GM12874 (cell line): ENCODE results near the gene RGCC.
A peak's percentile ranks its signal among the peaks of the same experiment; 100 is the strongest.

Experiments used
- TF ChIP-seq, protein P1 (sequence below): IDR thresholded peaks from 2 replicates; pipeline ENCODE4 v1.5.1; 2011; ENCODE audit warnings: low read depth, mild to moderate bottlenecking, control low read depth, low read length, moderate library complexity; ENCODE audit not compliant: insufficient read depth

RGCC gene, protein sequence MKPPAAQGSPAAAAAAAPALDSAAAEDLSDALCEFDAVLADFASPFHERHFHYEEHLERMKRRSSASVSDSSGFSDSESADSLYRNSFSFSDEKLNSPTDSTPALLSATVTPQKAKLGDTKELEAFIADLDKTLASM

DNA sequence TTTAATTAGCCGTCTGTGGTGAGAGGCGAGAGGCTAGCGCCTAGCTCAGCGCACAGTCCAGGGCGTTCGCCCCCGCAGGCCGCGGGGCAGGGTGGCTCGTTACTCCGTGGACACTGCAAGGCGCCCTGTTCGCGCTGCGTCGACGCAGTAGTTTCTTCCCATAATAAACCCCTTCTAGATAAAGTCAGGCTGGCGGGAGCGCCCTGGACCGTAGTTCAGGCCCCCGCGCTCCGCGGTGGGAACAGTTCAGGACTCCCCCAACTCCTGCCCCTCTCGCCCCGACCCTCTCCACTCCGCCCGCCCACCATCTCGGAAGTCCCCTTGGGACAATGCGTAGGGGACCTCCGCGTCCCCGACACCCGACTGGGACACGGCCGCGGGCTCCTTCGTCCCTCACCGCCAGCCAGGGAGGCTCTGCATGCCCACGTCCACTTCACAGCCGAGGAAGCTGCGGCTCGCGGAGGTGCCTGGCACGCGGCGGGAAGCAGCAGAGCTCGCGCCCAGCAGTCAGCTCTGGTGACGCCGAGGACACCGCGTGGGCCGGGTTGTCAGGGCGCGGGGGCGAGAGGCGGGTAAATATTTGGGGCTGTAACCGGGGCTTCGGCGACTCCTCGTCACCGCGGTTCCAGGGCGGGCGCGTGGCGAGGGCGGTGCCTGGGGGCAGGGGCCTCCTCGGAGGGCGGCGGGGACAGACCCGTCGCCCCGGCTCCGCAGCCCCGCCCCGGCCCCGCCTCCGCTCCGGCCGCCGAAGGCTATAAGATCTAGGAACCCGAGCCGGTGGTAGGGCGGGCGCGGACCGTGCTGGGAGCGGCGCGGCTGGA lies at the start of gene RGCC:
Gene RGCC, plus strand, starts transcription at position 783 of the 821 bp plus-strand sequence. CDS start 158 bp downstream, outside the sequence.
- TF ChIP-seq, protein P1, sequence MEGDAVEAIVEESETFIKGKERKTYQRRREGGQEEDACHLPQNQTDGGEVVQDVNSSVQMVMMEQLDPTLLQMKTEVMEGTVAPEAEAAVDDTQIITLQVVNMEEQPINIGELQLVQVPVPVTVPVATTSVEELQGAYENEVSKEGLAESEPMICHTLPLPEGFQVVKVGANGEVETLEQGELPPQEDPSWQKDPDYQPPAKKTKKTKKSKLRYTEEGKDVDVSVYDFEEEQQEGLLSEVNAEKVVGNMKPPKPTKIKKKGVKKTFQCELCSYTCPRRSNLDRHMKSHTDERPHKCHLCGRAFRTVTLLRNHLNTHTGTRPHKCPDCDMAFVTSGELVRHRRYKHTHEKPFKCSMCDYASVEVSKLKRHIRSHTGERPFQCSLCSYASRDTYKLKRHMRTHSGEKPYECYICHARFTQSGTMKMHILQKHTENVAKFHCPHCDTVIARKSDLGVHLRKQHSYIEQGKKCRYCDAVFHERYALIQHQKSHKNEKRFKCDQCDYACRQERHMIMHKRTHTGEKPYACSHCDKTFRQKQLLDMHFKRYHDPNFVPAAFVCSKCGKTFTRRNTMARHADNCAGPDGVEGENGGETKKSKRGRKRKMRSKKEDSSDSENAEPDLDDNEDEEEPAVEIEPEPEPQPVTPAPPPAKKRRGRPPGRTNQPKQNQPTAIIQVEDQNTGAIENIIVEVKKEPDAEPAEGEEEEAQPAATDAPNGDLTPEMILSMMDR: no peak

DNA sequence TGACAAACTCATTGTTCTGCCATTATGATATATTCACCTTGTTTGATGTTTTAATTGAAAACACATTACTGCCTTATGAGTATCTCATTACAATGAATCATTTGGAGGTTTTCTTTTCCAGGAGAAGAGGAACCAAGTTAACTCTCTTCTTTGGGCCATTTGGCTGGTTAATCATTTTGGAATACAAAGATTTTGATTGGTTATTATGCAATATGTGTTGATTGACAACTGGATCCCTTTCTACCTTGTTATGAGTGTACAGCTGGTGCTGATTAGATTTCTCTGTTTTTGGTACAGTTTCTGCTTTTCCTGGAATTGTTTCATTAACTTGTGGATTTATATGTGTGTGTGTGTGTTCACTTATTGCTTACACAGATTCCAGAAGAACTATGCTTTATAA lies 49.2 kb upstream of the RGCC start:
- TF ChIP-seq, protein P1: no peak

DNA sequence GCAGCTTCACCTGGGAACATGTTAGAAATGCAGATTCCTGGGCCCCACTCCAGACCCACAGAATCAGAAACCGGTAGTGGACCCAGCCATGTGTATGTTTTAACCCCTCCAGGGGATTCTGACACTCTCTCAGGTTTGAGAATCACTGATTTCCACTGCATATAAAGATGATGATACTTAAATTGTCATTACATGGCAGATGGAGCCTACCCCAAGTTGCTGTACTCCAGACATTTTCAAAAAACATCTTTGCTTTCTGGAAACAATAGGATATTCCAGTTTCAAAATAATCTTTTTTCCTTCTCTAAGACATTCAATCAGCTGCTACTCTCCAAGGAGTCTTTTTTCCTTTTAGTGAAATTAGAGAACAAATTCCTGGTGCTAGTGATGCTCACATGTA lies 48.6 kb upstream of the RGCC start:
- TF ChIP-seq, protein P1: no peak

DNA sequence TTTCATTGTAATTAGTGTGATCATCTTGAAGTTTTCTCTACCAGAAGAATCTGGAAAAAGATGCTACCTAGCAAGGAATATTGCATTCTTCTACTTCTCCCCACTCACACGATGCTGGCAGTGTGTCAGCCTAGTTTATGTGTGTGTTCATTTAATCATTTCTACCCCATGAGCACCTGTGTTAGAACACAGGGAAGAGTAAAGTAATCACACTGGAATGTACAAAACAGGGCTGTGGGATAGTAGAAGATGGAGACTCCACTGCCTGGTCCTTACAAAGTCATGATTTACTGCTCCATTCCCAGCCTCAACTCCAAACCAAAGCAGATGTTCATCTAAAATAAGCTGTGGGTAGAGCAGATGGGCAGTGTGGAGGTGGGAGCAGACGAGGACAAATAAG lies 47.7 kb upstream of the RGCC start:
- TF ChIP-seq, protein P1: no peak

DNA sequence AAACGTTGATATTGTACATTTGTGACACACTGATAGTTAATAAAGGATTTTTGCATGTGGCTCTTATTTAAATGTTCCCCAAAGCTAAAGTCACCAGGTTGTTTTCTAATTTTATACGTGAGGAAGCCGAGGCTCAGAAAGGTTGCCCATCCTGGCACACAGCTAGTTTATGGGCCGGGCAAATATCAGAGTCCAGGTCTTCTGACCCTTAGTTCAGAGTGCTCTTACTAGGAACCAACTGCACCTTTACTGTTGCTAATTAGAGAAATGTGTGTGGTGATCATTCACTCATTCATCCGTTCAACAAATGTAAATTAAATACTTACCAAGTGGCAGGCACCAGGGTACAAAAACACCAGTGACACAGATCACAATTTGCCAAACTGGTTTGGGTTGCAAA lies 46.3 kb upstream of the RGCC start:
- TF ChIP-seq, protein P1: no peak

DNA sequence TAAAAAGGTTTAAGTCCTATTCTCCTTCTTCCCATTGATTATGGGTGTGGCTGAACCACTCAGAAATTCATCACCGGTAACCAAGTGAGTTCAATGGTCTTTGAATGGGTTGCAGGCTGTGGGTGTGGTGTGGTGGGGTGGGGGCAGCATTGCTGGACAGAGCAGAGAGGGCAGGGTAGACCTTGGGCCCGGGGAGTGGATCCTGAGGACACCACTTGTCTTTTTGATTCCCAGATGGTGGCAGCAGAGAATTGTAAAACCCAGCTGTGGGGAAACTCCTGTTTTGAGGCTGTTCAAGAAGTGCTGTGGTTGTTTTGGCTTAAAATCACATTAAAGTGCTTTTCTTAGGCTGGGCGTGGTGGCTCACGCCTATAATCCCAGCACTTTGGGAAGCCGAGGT lies 45.8 kb upstream of the RGCC start:
- TF ChIP-seq, protein P1: 0 out of 2 replicates have a peak, but pooled peaks have one; percentile 3

DNA sequence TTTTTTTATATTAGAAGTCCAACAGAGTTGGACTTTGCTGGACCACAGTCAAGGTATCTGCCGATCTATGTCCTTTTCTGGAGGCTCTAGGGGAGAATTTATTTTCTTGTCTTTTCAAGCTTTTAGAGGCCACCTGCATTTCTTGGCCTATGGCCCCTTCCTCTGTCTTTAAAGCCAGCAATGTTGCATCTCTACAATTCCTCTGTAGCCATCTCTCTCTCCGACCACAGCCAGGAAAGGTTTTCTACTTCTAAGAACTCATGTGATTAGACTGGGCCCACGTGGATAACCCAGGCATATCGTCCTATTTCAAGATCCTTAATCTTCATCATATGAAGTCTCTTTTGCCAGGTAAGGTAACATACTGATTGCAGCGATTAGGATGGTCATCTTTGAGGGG lies 43.5 kb upstream of the RGCC start:
- TF ChIP-seq, protein P1: no peak
